Measurements from ENCODE around the gene COLEC12.
"Not testable (repeated sequence)": the region's sequence is repeated elsewhere in the genome, so short reads cannot be mapped to it uniquely, and the experiment has no call there.

Gene COLEC12

GRCh38 chr18:410047-410455, 90.5 kb downstream of the COLEC12 start:
- H3K4me3 ChIP-seq (ENCODE audit: low read depth, low read length), result no peak overlapping the region
- DNase-seq (ENCODE audit: low read depth, low spot score), result no peak
- in situ Hi-C loops (cut with HindIII; ENCODE audit: low sequenced_read_pairs), result no loop called here
- no peak for TF ChIP-seq CTCF (IDR thresholded peaks at IDR 0.05; ENCODE audit: low read depth, low read length)

- no peak overlapping the region for H3K4me3 ChIP-seq (ENCODE audit: low read depth, low read length)
- DNase-seq (ENCODE audit: low read depth, low spot score), result no peak
- in situ Hi-C loops (cut with HindIII; ENCODE audit: low sequenced_read_pairs), result no loop called here
- TF ChIP-seq CTCF (IDR thresholded peaks at IDR 0.05; ENCODE audit: low read depth, low read length), result no peak
These were observed 92.1 kb downstream of the COLEC12 start for GRCh38 chr18:408367-408766.

- in situ Hi-C loops (cut with HindIII; ENCODE audit: low sequenced_read_pairs), result no loop called here
- no peak overlapping the region for H3K4me3 ChIP-seq (ENCODE audit: low read depth, low read length)
- no peak for DNase-seq (ENCODE audit: low read depth, low spot score)
- TF ChIP-seq CTCF (IDR thresholded peaks at IDR 0.05; ENCODE audit: low read depth, low read length), result no peak
These were observed 92.8 kb downstream of the COLEC12 start for GRCh38 chr18:407626-408224.

- in situ Hi-C loops (cut with HindIII; ENCODE audit: low sequenced_read_pairs), result no loop called here
- DNase-seq (ENCODE audit: low read depth, low spot score), result no peak
- no peak for TF ChIP-seq CTCF (IDR thresholded peaks at IDR 0.05; ENCODE audit: low read depth, low read length)
- H3K4me3 ChIP-seq (ENCODE audit: low read depth, low read length), result no peak overlapping the region
These were observed 93.3 kb downstream of the COLEC12 start for GRCh38 chr18:407191-407590.

GRCh38 chr18:406677-407076, 93.8 kb downstream of the COLEC12 start:
- no peak overlapping the region for H3K4me3 ChIP-seq (ENCODE audit: low read depth, low read length)
- in situ Hi-C loops (cut with HindIII; ENCODE audit: low sequenced_read_pairs), result no loop called here
- no peak for DNase-seq (ENCODE audit: low read depth, low spot score)
- TF ChIP-seq CTCF (IDR thresholded peaks at IDR 0.05; ENCODE audit: low read depth, low read length), result no peak

- DNase-seq (ENCODE audit: low read depth, low spot score); in situ Hi-C loops (cut with HindIII; ENCODE audit: low sequenced_read_pairs); H3K4me3 ChIP-seq (ENCODE audit: low read depth, low read length): not testable (repeated sequence)
These were observed 95.5 kb downstream of the COLEC12 start for GRCh38 chr18:405006-405405.

GRCh38 chr18:404061-404636, 96.4 kb downstream of the COLEC12 start:
- no peak for DNase-seq (ENCODE audit: low read depth, low spot score)
- in situ Hi-C loops (cut with HindIII; ENCODE audit: low sequenced_read_pairs), result no loop called here
- TF ChIP-seq CTCF (IDR thresholded peaks at IDR 0.05; ENCODE audit: low read depth, low read length), result no peak
- no peak overlapping the region for H3K4me3 ChIP-seq (ENCODE audit: low read depth, low read length)
